ENCODE measurements around the gene BACH1. TPM values are rescaled to one million over a fixed set of nuclear protein-coding genes. Genes with fewer than 3 reads are reported as not detected.

Gene BACH1
- total and polyA plus RNA-seq, 10 of the 15 experiments (the other 5 are each of a cell fraction or from before 2014, with no cell fraction given): 3.2 to 25.7 (median 10.5) TPM

- ChIA-PET CTCF (interaction anchor here (1.0 to 1.2 kb wide), 2 partner anchors 12 to 47 kb away, joined by 3 read pairs; no protein-coding TSS in a partner anchor), POLR2A (interaction anchor here (0.6 to 6.8 kb wide), 2 partner anchors 11 to 242 kb away, joined by 3 to 41 read pairs; no protein-coding TSS in a partner anchor), SMC1A (ENCODE audit: uncharacterized antibody, unreplicated experiment) (interaction anchor here (0.6 to 7.0 kb wide), 5 partner anchors 10 to 351 kb away, joined by 3 to 85 read pairs (median 3); no protein-coding TSS in a partner anchor), RAD21 (ENCODE audit: unreplicated experiment) (interaction anchor here (2.2 to 4.0 kb wide), 2 partner anchors 12 to 59 kb away, joined by 7 to 42 read pairs; partner anchors contain the start of gene BACH1)
- Histone ChIP-seq H3K9ac (ENCODE audit: control insufficient read depth, insufficient read depth, low read length) (no peak overlapping the region), H3K9me3 (replicated peaks; ENCODE audit: control insufficient read depth, insufficient read depth, low read length) (peaks cover 5% of the 10 kb centered on the region; the same call in 1 of the 3 replicates), H4K20me1 (ENCODE audit: control insufficient read depth, insufficient read depth) (no peaks in the 10 kb centered on the region), H3K4me3 (no peak overlapping the region), H3K27ac (ENCODE audit: control insufficient read depth, insufficient read depth) (no peak overlapping the region), H3K4me1 (ENCODE audit: control insufficient read depth, insufficient read depth, low read length) (no peaks in the 10 kb centered on the region), H3K36me3 (ENCODE audit: control insufficient read depth in 2 of 2, insufficient read depth in 2 of 2, low read length in 1 of 2) (0 out of 4 replicates have a peak, but pooled peaks cover 0 to 3% of the 10 kb centered on the region in 2 experiments), H3K4me2 (ENCODE audit: control insufficient read depth, insufficient read depth) (no peak overlapping the region), H3K79me2 (ENCODE audit: control insufficient read depth, insufficient read depth, low read length) (peaks cover 96% of the 10 kb centered on the region), H2AFZ (ENCODE audit: control insufficient read depth, low read depth, low read length) (no peak overlapping the region), H3K27me3 (replicated peaks in 1 of 2; ENCODE audit: control insufficient read depth in 2 of 2, insufficient read depth in 2 of 2, low read length in 1 of 2) (no peaks in the 10 kb centered on the region)
- WGBS (ENCODE audit: insufficient coverage, insufficient replicate concordance, low lambda C conversion rate, missing lambda C conversion rate): 85% methylated on average over 7 of the region's 7 CpGs
- in situ Hi-C loops (cut with MboI): no loop called here
- no TSS peak for BruUV-seq (replicated peaks)
- no peak for ATAC-seq
- intact Hi-C loops (cut with micrococcal nuclease; ENCODE audit: unreplicated experiment): no loop called here
- TF ChIP-seq ELK1 (IDR thresholded peaks at IDR 0.05; ENCODE audit: low read depth, low read length) (no peak), CHD4 (IDR thresholded peaks at IDR 0.05) (no peak), TCF3 (IDR thresholded peaks at IDR 0.05; ENCODE audit: borderline replicate concordance, insufficient read depth, low read depth, low read length) (no peak), USF1 (IDR thresholded peaks at IDR 0.05; ENCODE audit: borderline replicate concordance, extremely low read length, insufficient read depth, low read depth, low read length) (no peak), ZNF274 (IDR thresholded peaks at IDR 0.05; ENCODE audit: insufficient read depth, insufficient read length) (no peak)
- no peak for FAIRE-seq
- no peak for DNase-seq (ENCODE audit: low read depth, low spot score)
Observed at GRCh38 chr21:29312981-29313380, 14.3 kb downstream of the BACH1 start.

Data from GM12878 (cell line).